ENCODE measurements around the gene FSTL3.
"Not testable (repeated sequence)": the region's sequence is repeated elsewhere in the genome, so short reads cannot be mapped to it uniquely, and the experiment has no call there.

Gene FSTL3

DNA sequence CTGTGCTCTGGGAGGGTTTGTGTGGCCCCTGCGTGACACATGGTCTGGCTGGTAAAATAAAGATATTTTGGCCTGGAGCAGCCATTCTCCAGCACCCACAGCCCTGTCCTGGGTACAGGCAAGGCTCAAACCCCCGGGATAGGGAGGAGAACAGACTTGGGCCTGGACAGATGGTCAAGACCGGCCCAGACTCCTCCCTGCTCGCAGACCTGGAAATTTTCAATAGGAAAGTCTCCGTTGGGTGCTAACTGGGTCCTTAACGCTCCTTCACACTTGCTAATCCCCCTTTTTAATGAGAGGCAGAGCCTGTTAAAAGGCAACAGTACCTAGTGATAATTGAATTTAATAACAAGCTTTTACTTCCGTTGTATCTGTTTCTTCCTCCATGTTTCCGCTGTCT, 35.1 kb downstream of the FSTL3 start:
- no peak for DNase-seq

DNA sequence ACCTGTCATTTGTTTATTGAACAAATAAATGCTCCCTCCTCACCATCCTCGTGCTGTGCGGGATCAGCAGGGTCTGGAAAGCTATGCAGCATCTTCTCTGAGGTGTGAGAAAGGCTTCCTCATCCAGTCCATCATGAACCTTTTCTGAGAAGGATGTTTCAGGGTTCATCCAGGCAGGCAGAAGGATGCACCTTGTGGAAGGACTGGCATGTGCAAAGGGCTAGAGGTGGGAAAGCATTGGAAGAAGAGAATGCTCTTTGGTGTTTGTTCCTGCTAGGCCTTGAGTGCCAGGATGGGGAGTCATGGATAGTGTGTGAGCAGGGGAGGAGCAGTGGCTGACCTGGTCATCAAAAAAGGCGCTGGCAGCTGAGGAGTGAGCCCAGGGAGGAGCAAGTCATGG, 39.2 kb downstream of the FSTL3 start:
- DNase-seq: no peak

DNA sequence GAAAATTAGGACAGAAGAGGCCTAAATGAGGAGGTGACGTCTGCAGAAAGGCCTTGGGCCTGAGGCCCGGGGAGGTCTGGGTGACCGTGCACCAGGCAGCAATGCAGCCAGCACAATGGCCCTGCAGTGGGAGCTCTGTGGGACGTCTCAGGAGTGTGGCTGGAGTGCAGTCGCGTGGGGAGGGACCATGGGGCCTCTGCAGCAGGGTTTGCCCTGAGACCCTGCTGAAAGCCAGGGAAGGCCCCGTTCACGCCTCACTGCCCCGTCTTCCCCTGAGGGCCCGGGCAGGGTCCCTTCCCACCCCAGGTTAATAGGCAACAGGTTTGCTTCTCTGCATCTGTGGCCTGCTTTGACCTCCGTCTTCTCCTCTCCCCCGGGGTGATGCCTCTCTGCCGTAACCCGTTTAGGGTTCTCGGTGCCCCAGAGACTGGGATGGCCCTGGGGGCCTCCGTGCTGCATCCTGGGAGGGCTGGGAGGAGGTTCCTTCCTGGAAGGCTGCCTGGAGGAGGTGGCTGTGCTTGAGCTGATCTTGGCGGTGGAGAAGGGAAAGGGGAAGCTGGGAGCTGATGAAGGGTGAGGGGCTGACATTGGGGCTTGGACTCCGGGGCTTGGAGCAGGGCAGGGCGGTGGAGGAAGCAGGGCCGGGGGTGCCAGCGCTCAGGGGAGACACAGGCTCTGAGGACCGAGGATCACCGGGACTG, 42.2 kb downstream of the FSTL3 start:
- no peak for DNase-seq

DNA sequence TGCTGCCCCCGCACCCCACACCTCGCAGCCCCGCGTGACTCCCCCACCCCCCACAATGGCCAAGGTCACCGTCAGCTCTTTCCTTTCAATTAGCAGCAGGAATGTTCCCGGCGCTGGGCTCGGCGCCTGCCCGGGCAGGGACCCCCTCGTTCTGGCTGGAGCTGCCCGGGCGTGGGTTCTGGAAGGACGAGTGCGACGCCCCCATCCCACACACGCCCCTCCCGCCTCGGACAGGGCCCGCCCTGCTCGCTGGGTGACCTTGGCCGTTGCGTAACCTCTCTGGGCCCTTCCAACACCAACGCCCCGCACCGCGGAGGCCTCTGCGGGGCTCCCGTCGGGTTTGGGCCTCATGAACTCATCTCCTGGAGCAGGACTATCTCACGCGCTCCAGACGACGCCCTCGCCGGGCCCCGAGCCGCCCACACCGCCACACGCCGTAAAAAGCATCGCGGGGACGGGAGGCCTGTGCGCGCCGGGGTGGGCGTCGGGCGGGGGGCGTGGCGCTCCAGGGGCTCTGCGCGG, 42.9 kb downstream of the FSTL3 start:
- DNase-seq: no peak

DNA sequence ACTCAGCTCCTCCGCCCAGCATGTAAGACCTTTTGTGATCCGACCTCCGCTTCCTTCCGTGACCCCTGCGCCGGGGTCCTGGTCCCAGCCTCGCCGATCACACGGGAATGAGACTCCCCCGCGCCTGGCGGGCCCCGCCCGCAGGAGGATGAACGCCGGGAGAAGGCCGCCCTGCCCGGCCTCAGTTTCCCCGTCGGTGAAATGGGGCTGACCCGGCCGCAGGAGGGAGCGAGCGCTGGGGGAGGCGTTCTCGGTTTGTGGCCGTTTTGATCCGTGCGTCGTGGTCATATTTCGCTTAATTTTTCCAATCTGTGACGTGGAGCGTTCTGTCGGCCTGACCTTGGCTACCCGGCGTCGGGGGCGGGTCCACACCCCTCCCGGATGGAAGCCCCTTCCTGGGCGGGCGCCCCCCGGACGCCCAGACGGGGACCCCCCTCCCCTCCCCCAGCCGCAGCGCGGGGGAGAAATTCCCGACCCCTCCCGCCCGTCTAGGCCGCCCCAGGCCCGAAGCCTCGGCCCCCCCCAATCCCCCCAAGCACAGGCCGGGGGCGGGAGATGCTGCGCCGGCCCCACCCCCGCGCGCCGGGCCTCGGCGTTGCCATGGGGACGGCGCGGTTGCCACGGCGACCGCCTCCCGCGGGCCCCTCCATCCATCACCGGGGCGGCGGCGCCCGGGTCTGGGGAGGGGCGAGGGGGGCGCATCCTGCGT, 43.6 kb downstream of the FSTL3 start:
- no peak for DNase-seq

DNA sequence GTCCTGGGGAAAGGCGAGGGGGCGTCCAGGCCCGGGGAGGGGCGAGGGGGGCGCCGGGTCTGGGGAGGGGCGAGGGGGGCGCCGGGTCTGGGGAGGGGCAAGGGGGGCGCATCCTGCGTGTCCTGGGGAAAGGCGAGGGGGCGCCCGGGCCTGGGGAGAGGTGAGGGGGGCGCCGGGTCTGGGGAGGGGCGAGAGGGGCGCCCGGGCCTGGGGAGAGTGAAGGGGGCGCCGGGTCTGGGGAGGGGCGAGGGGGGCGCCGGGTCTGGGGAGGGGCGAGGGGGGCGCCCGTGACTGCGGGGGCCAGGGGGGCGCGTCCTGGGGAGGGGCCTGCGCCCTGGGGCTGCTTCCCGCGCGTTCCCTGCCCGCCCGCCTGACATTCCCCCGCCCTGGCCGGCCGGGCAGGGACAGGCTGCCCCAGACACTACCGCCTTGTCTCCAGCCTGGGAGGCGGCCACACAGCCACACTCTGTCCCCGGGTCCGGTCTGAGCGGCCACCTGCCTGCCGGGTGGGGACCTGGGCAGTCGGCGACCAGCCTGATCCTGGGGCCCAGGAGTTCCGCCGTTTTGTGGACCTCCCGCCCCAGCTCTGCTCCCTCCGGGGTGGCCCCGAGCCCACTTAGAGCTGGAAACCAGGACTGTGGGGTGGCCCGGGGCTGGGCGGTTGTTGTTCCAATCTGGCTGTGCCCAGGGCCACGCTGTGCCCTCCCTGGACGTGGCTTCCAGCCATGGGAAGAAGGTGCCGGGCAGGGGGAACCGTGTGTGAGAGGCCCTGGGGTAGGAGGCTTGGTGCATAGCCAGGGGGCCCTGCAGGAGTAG, 44.4 kb downstream of the FSTL3 start:
- no peak for DNase-seq

DNA sequence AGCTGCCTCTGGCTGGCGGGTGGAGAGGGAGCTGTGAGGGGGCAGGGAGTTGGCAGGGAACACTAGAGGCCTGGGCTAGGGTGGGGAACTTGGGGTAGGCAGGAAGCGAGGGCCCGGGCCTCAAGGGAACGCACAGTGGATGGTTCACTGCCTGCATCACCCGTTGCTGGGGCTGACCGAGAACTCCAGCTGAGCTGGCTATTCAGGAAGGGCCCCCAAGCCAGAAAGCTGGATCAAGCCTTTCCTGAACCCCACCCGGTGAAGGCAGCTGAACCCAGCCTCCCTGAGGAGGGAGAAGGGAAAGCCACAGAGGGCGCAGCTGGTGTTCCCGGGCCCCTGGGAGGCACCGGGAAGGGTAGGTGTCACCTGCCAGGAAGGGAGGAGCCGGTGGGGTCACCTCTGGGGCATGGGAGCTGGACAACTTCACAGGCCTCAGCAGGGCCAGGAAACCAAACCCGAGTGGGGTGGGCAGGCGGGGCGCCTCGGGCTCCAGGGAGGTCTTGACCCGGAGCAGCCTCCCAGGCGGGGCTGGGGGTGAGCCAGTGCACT, 46.4 kb downstream of the FSTL3 start:
- peak; percentile 32 for DNase-seq

DNA sequence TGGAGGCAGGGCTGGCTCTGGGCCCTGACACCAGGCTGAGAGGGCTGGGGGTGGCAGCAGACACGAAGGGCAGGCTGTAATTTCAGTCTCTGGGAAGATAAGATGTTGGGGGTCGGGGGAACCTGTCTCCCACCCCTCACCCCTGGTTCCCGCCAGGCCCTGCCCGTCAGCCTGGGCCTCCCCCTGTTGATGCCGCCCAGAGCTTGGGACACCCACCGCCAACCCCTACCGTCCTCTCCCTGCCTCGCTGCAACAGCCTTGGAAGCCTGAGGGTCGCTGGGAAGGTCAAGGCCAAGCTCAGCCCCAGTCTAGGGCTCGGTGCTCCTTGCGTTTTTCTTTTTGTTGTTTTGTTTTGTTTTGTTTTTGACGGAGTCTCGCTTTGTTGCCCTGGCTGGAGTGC, 47.1 kb downstream of the FSTL3 start:
- DNase-seq: no peak

DNA sequence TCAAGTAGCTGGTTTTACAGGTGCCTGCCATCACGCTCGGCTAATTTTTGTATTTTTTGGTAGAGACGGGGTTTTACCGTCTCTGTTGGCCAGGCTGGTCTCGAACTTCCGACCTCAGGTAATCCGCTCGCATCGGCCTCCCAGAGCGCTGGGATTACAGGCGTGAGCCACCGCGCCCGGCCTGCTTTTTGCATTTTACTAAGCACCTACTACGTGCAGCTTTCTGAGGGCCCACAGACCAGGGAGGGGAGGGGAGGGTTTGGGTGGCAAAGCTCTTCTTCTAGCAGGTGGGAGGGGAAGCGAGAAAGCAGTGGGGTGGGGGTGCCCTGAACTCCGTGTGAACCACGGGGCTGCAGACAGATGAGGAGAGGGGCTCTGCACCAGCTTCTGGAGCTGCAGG, 47.5 kb downstream of the FSTL3 start:
- DNase-seq: no peak

DNA sequence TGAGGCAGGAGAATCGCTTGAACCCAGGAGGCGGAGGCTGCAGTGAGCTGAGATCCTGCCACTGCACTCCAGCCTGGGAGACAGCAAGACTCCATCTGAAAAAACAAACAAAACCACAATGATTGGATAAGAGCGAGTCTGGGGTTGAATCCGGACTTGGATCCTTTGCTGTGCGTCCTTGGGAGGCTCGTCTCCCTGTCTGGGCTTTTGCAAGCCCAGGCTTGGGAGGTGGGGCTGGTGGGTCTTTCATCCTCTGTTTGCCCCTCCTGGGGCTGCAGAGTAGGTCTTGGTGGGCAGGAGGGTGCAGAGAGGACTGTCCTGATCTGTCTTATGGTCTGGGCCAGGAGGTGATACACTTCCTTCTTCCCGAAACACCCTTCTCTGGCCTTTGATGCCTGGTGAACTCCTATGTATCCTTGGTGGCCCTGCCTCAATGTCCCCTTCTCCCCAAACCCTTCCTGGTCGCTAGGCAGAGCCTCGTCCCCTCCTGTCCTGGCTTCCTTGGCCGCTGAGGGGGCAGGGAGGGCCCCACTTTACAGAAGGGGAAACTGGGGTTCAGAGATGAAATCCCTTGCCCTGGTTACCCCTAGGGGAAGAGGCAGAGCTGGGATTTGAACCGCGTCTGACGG, 49.4 kb downstream of the FSTL3 start:
- no peak for DNase-seq

DNA sequence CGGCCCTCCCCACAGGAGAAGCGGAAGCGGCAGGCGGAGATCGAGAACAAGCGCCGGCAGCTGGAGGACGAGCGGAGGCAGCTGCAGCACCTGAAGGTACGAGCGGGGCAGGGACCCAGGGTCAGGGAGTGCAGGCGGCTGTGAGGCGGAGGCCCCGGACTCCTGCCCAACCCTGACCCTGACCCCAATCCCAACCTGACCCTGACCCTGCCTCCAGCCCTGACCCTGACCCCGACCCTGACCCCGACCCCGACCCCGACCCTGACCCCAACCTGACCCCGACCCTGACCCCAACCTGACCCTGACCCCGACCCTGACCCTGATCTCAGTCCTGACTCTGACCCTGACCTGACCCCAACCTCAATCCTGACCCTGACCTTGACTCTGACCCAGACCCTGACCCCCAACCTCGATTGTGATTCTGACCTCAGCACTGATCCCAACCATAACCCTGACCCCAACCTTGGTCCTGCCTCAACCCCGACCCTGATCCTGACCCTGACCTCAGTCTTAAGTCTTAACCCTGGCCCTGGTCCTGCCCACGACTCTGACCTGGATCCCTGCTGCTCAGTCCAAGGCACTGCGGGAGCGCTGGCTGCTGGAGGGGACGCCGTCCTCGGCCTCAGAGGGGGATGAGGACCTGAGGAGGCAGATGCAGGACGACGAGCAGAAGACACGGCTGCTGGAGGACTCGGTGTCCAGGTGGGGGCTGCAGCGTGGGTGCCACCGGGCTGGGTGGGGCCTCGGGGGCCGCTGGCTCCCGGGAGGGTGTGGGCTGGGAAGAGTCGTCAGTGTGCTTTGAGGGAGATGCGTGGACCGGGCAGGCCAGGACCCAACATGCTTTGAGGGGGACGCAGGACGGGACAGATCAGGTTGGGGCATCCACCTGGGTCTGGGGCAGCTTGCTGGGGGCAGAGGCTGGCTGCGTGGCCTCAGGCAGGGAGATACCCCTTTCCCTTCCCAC, 51.1 kb downstream of the FSTL3 start:
- DNase-seq: no peak

DNA sequence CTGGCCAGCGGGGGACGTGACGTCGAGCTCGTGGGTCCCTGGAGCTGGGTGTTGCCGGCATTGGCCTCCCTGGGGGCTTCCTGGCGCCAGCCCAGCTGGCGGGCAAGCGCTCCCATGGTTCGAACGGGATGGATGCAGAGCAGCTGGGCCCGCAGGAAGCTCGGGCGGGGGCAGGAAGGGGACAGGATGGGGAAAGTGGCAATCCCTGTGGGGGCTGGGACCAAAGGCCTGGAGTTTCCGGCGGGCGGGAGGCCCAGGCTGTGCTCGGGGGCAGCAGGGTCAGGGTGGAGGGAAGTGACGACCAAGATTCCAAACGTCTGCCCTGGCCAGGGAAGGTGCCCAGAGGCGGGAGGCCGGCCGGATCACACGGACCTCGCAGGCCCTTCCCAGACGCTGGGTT, 51.8 kb downstream of the FSTL3 start:
- DNase-seq: no peak

DNA sequence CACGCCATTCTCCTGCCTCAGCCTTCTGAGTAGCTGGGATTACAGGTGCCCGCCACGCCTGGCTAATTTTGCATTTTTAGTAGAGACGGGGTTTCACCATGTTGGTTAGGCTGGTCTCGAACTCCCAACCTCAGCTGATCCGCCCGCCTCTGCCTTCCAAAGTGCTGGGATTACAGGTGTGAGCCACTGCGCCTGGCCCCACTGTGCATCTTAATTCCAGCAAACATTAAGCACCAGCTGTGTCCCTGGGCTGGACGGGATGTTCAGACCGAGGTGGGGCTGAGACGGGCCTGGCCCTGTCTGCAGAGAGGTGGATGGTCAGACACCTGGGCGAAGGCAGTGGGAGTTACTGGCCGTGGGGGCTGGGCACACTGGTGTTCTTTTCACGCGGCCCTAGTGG, 53.4 kb downstream of the FSTL3 start:
- not testable (repeated sequence) for DNase-seq

DNA sequence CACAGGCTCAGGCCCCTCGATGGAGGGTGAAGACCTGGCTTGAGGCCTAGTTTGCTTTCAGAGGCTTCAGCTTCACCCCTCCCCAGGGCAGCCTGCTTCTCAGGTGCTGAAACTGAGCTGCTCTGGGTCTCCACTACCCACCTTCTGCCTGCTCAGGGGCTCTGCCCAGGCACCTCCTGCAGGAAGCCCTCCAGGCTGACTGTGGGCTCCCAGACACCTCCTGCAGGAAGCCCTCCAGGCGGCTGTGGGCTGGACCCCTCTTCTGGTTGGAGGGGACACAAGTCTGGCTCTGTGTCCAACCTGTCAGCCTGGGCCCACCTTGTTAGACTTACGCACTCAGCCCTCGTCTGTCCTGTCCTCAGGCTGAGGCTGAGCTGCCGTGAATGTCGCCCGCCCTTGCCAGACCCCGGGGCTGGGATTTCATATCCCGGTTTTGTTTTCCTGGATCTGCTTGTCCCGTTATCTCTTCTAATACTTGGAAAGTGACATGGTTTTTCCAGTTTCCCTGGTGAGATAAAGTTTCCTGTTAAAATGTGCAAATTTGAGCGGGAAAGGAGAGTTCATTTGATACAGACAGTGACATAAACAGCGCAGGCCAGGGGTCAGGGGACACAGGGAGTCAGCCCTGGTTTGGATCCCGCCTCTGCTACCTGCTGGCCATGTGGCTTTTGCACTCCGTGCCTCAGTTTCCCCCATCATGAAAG, 53.9 kb downstream of the FSTL3 start:
- DNase-seq: no peak

DNA sequence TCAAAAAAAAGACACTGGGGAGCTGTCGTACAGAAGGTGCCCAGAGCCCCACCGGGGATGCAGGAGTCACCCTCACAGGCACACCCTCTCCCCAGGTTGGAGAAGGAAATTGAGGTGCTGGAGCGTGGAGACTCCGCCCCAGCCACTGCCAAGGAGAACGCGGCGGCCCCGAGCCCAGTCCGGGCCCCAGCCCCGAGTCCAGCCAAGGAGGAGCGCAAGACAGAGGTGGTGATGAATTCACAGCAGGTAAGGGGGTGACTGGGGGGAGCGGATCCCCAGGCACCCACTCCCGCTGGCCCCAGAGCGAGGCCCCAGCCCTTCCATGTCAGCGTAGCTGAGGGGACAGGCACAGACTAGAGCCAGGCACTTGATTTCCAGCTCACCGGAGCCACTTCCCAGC, 54.8 kb downstream of the FSTL3 start:
- DNase-seq: no peak

DNA sequence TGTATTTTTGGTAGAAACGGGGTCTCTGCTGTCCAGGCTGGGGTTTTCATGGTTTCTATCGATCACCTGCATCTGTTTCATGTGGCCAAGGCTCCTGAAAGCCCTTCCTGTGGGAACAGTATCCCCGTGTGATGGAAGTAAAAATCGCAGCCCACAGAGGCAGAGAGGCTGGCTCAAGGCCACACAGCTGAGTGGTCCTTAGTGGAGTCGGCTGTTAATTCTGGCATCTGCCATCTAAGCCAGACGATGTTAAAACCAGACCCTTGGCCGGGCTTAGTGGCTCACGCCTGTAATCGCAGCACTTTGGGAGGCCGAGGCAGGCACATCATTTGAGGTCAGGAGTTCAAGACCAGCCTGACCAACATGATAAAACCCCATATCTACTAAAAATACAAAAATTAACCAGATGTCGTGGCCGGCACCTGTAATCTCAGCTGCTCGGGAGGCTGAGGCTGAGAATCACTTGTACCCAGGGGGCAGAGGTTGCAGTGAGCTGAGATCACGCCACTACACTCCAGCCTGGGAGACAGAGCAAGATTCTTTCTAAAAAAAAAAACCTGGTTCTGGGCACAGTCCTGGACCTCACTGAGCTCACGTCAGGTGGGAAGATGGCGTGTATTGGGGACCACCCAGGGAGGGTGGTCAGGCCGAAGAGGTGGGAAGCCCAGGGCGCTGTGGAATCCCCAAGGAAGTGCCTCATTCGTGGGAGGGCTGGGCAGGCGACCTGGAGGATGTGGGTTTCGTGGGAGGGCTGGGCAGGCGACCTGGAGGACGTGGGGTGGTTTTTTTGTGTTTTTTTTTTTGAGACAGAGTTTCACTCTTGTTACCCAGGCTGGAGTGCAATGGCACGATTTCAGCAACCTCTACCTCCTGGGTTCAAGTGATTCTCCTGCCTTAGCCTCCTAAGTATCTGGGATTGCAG, 56.2 kb downstream of the FSTL3 start:
- DNase-seq: no peak
